ENCODE results near the gene DDRGK1. TPM values are rescaled to one million over a fixed set of nuclear protein-coding genes. Genes with fewer than 3 reads are reported as not detected.

DDRGK1 gene
- 10 to 100 TPM; 59.2 to 71.7 (median 66.4) TPM for total RNA-seq

DNA sequence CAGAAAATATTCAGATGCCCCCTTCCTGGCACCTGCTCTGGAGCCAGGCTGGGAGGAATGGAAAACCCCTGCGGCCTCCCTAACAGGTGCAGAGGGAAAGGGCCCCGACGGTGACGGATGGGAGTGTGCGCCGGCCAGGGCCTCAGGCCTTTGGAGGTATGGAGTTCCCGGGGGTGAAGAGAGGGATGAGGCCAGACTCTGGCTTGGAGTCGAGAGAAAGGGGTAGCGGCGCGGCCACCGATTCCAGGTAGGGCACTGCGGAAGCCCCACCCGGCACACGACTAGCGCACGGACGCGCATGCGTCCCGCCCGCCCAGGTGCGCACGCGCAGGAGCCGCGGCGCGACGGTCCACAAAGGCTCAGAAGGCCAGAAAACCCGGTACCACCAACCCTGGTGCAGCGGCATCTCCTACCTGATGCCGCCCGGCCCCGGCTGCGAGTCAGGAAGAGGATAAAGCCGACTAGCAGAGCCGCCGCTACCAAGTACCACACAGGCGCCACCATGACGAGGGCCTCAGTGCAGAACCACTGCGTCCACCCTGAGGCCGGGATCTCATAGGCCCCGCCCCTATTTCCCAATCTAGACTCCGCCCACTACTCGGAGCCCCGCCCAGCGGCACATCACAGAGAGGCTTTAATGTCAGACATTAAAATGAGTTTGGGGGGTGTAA lies at the start of gene DDRGK1:
Gene DDRGK1, minus strand, starts transcription at position 559 of the 671 bp plus-strand sequence. Its CDS starts 55 bp downstream, at position 504.
- no peaks in the 10 kb centered on the region for H3K9me3 ChIP-seq
- peak within 1 kb of the TSS; percentile 59 to 92 (median 80) for H3K4me3 ChIP-seq
- intact Hi-C loops (cut with DNase I) = no loop called here
- peaks cover 12 to 36% (median 13%) of the 10 kb centered on the region in 3 donors for H3K36me3 ChIP-seq
- H3K27ac ChIP-seq = peak within 1 kb of the TSS; percentile 89 to 93 (median 92)
- WGBS, 2 donors = 0% methylated on average over 9 to 27 of the region's 48 CpGs
- no peaks in the 10 kb centered on the region for H3K27me3 ChIP-seq
- TF ChIP-seq, protein P1, sequence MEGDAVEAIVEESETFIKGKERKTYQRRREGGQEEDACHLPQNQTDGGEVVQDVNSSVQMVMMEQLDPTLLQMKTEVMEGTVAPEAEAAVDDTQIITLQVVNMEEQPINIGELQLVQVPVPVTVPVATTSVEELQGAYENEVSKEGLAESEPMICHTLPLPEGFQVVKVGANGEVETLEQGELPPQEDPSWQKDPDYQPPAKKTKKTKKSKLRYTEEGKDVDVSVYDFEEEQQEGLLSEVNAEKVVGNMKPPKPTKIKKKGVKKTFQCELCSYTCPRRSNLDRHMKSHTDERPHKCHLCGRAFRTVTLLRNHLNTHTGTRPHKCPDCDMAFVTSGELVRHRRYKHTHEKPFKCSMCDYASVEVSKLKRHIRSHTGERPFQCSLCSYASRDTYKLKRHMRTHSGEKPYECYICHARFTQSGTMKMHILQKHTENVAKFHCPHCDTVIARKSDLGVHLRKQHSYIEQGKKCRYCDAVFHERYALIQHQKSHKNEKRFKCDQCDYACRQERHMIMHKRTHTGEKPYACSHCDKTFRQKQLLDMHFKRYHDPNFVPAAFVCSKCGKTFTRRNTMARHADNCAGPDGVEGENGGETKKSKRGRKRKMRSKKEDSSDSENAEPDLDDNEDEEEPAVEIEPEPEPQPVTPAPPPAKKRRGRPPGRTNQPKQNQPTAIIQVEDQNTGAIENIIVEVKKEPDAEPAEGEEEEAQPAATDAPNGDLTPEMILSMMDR (IDR thresholded peaks at IDR 0.05) = peak in 1 of 6 experiments; percentile 35
- peak in 2 of 4 donors; percentile 62 to 71 for TF ChIP-seq POLR2A (IDR thresholded peaks at IDR 0.05)
- H3K4me1 ChIP-seq = peaks cover 13 to 34% (median 17%) of the 10 kb centered on the region in 3 donors
- DNase-seq = peak; percentile 57

DNA sequence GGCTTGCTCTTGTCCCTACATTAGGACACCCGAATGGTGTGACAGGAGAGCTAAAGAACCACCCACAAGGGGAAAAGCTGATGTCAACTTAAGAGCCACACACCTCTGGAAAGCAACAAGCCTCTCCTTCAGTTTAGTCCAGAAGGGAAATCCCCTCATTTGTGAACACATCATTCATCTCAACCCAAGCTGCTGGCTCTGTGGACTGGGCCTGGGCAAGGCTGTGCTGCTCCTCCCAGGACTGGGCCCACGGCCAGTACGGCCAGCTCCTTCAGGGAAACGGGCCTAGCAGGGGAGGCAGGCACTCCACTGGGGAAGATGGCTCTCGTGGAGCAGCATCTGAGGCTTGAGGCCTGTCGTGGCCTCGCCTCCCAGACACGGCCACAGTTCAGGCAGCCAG lies 47.3 kb upstream of the DDRGK1 start:
- 26 to 48% methylated on average over 3 to 4 of the region's 8 CpGs for WGBS, 2 donors
- Histone ChIP-seq H3K27me3 (peaks cover 0 to 13% (median 0%) of the 10 kb centered on the region in 4 donors), H3K9me3 (no peaks in the 10 kb centered on the region), H3K4me1 (peaks cover 10 to 25% (median 14%) of the 10 kb centered on the region in 3 donors), H3K36me3 (peaks cover 14 to 62% (median 18%) of the 10 kb centered on the region in 3 donors), H3K27ac (no peak overlapping the region), H3K4me3 (no peak overlapping the region)
- TF ChIP-seq POLR2A (IDR thresholded peaks at IDR 0.05) = no peak
- TF ChIP-seq, protein P1 (IDR thresholded peaks at IDR 0.05) = no peak
- intact Hi-C loops (cut with DNase I) = no loop called here
- no peak for DNase-seq

DNA sequence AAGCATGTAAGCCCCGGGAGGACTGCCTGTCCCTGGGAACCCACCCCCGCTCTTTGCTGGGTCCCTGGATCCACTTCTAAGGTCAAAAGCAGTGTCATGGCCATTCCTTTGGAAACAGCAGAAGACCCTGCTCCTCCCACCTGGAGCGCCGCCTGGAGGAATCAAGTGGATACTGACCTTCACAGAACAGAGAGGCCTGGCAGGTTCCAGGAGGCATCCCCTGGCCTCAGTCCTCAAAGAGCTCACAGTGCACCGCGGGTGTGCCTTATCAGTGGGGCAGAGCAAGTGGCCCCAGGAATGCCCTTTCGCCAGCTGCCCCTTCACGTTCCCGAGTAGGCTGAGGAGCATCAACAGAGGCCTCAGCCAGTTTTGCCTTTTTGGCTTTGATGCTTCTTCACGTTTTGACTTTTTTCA lies 45.6 kb upstream of the DDRGK1 start:
- TF ChIP-seq, protein P1 (IDR thresholded peaks at IDR 0.05) = peak in 2 of 6 experiments; percentile 5 to 25
- no peak for TF ChIP-seq POLR2A (IDR thresholded peaks at IDR 0.05)
- 86 to 87% methylated on average over 8 of the region's 10 CpGs for WGBS, 2 donors
- peaks cover 0 to 13% (median 0%) of the 10 kb centered on the region in 4 donors for H3K27me3 ChIP-seq
- no peak for DNase-seq
- intact Hi-C loops (cut with DNase I) = no loop called here
- no peak overlapping the region for H3K4me3 ChIP-seq
- H3K4me1 ChIP-seq = peaks cover 10 to 25% (median 16%) of the 10 kb centered on the region in 3 donors
- no peak overlapping the region for H3K27ac ChIP-seq
- H3K9me3 ChIP-seq = no peaks in the 10 kb centered on the region
- peaks cover under 1 to 45% (median 2%) of the 10 kb centered on the region in 3 donors for H3K36me3 ChIP-seq

DNA sequence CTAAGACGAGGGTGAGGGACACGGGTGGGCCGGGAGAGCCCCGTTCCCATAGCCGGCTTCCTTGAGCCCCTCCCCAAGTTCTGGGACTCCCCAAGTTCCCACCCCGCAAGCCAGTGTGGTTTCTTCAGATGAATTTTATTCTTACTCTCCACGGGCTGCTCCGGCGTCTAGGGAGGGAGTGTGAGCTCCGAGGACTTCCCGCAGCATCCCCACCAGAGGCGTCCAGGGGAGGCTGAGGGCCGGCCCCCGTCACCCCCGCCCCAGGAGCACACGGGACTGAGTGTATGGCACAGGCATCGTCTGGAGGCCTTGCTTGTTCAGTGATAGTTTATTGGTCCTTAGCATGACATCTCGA lies 44.5 kb upstream of the DDRGK1 start:
- intact Hi-C loops (cut with DNase I) = no loop called here
- Histone ChIP-seq H3K27me3 (peaks cover 0 to 19% (median 0%) of the 10 kb centered on the region in 4 donors), H3K4me1 (peaks cover 10 to 25% (median 18%) of the 10 kb centered on the region in 3 donors), H3K9me3 (no peaks in the 10 kb centered on the region), H3K36me3 (peaks cover 0 to 33% (median 0%) of the 10 kb centered on the region in 3 donors), H3K27ac (no peak overlapping the region), H3K4me3 (peak overlapping the region; percentile 0 to 55 (median 16))
- 6 to 49% methylated on average over 2 to 6 of the region's 18 CpGs for WGBS, 2 donors
- no peak for DNase-seq
- TF ChIP-seq, protein P1 (IDR thresholded peaks at IDR 0.05) = no peak

Data from esophagus squamous epithelium (tissue), 5 donors.